ENCODE results near the gene PRKCE. TPM values are rescaled to one million over a fixed set of nuclear protein-coding genes. Genes with fewer than 3 reads are reported as not detected.

PRKCE gene
- total RNA-seq, 2 donors from 2014 or later: 7.2 to 25.4 TPM

DNA sequence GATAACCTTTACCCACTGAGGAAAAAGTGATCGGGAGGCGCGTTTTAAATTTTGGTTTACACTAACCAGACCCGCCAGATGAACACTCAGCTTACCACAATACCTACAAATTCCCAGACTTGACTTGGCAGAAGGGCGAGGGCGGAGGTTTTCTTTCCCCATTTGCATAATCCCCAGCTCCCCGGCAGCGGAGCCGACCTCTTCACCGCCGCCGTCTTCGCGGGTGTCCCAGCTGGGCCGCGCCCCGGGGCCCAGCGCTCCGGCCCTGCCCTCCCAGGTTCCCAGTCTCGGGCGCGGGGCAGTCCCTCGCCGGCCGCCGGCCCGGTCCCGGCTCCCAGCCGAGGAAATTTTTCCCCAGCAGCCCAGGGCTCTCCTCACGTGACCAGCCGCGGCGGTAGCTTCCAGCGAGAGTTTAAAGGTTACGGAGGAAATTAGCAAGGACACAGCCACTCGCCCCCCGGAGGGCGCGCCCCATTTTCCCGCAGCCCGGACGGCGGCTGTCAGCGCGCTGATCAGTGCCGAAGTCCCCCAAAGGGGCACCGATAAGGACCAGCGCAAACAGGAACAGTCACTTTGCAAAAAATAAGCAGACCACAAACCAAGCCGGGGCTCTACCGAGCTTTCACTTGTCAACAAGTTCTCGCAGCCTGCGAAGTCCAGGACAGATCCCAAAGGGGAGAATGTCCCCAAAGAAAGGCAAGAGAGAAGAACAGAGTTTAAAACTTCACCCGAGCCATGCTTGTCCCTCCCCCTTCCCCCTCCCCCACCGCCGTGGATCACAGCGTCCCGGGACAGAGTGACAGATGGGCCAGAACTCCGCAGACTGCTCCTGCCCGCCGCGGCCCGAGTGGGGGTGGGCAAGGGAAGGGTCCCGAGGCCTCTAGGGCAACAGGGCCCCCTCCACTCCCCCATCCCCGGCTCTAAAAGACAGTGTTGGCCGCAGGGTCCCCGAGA, 1.3 kb upstream of the PRKCE start:
- TF ChIP-seq CTCF (IDR thresholded peaks at IDR 0.05) (no peak), POLR2A (IDR thresholded peaks at IDR 0.05) (peak; percentile 17), POLR2AphosphoS5 (IDR thresholded peaks at IDR 0.05) (peak; percentile 26)
- 0% methylated on average over 54 of the region's 66 CpGs for WGBS
- Histone ChIP-seq H3K36me3 (no peaks in the 10 kb centered on the region), H3K9me3 (no peaks in the 10 kb centered on the region), H3K4me3 (peak overlapping the region; percentile 91 to 98), H3K27ac (peak overlapping the region; percentile 98 to 100), H3K27me3 (replicated peaks; ENCODE audit: insufficient read depth) (no peaks in the 10 kb centered on the region), H3K4me1 (replicated peaks) (peaks cover 10% of the 10 kb centered on the region)
- intact Hi-C loops (cut with DNase I): loop anchor here (2.0 to 5.0 kb wide), 2 partner anchors 52 to 129 kb away; no protein-coding TSS in a partner anchor
- peak; percentile 80 for DNase-seq (ENCODE audit: low spot score)

DNA sequence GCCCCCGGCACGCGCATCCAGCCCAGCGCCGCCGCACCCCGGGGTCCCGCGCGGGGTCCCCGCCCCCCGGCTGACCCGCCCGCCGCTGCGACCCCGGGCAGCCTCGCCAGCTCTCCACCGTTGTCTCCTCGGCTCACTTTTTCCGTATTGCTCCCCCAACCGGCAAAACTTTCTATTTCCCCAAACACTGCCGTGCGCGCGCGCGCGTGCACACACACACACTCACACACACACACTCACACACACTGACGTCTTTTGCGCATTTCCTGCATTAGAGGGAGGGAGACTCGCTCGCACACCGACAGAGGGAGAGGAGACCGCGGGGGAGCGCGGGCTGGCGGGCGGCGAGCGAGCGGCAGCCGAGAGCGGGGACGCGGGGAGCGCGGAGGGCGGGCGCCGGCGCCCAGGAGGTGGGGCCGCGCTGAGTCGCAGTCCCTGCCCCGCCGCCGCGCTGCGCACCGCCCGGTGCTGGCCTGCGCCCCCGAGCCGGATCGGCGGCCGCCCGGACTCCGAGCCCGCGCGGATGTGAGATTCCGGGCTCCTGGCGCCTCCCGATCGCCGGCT, 542 bp upstream of the PRKCE start:
- peak; percentile 95 for DNase-seq (ENCODE audit: low spot score)
- H3K4me3 ChIP-seq: peak overlapping the region; percentile 91 to 98
- 0% methylated on average over 76 of the region's 79 CpGs for WGBS
- H3K27ac ChIP-seq: peak overlapping the region; percentile 98 to 100
- no peaks in the 10 kb centered on the region for H3K27me3 ChIP-seq (replicated peaks; ENCODE audit: insufficient read depth)
- no peaks in the 10 kb centered on the region for H3K36me3 ChIP-seq
- no peaks in the 10 kb centered on the region for H3K9me3 ChIP-seq
- H3K4me1 ChIP-seq (replicated peaks): peaks cover 10% of the 10 kb centered on the region
- TF ChIP-seq CTCF (IDR thresholded peaks at IDR 0.05): peak in 3 of 4 experiments; percentile 22 to 73 (median 55)
- peak; percentile 94 for TF ChIP-seq POLR2AphosphoS5 (IDR thresholded peaks at IDR 0.05)
- TF ChIP-seq POLR2A (IDR thresholded peaks at IDR 0.05): peak; percentile 91
- intact Hi-C loops (cut with DNase I): loop anchor here (2.0 to 5.0 kb wide), 2 partner anchors 51 to 128 kb away; no protein-coding TSS in a partner anchor

DNA sequence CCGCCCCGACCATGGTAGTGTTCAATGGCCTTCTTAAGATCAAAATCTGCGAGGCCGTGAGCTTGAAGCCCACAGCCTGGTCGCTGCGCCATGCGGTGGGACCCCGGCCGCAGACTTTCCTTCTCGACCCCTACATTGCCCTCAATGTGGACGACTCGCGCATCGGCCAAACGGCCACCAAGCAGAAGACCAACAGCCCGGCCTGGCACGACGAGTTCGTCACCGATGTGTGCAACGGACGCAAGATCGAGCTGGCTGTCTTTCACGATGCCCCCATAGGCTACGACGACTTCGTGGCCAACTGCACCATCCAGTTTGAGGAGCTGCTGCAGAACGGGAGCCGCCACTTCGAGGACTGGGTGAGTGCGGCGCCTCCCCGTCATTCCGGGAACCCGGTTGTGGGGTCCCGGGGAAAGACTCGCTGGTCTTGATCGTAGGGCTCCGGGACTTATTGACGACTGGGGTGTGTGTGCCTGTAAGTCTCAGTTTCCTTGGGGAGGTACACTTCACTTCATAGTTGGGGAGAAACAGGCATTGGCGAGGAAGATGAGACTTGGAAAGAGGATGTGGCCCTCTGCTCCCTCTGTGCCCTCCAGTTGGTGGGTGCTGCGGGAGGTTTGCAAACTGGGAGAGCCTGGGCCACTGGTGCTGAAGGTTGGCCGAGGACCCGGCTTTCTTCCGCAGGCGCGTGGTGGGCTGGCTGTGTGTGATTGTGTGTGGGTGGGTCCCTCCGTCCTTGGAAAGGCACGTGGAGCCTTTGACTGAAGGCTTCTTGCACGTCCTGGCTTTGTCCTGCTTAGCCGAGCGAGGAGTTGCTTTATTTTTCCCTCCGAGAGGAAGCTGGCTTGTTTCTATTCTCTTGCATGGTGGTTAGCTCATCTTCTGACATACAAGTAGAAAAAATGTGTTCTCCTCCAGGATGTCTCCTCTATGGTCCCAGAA, 886 bp downstream of the PRKCE start:
- DNase-seq (ENCODE audit: low spot score): peak; percentile 23
- H3K4me3 ChIP-seq: peak overlapping the region; percentile 91 to 98
- peak overlapping the region; percentile 98 to 100 for H3K27ac ChIP-seq
- H3K27me3 ChIP-seq (replicated peaks; ENCODE audit: insufficient read depth): no peaks in the 10 kb centered on the region
- H3K4me1 ChIP-seq (replicated peaks): peaks cover 10% of the 10 kb centered on the region
- intact Hi-C loops (cut with DNase I): loop anchor here (5.0 kb wide), 1 partner anchor 50 kb away; no protein-coding TSS in a partner anchor
- H3K36me3 ChIP-seq: no peaks in the 10 kb centered on the region
- TF ChIP-seq POLR2AphosphoS5 (IDR thresholded peaks at IDR 0.05) (no peak), CTCF (IDR thresholded peaks at IDR 0.05) (no peak), POLR2A (IDR thresholded peaks at IDR 0.05) (no peak)
- H3K9me3 ChIP-seq: no peaks in the 10 kb centered on the region
- WGBS: 1% methylated on average over 53 of the region's 53 CpGs

DNA sequence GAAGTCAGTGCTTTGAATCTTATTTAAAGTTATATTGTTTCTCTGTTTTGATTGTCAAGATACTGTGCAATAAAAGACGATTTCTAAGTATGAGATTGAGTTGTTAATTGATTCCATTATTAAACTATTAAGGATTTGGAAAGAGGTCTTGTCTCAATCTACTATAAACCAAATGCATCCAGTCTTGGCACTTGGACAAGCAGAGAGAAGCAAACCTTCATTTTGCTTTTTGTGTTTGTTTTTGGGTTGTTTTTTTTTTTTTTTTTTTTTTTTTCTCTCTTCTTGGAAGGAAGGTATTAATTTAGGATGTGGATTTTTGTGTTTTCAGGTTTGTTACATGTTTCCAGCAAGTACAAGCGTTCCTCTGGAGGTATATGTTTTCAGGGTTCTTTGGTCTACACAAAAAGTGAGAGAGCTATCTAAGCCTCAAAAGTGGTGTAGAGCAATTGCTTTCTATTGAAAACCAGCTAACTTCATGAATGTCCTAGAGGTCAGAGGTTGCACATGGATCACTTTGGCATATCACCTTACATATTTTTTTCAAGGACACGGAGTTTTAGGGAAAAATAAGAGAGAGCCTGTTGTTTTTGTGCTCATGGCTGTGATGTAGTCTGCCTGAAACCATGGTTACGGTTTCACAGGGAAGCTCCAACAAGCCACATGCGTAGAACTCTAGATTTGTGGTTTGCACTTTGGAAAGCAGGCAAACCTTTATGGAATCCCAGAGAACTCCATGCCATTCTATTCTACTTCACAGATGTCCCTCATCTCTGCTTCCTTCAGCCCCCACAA, 1.8 kb downstream of the PRKCE start:
- intact Hi-C loops (cut with DNase I): loop anchor here (5.0 kb wide), 1 partner anchor 49 kb away; no protein-coding TSS in a partner anchor
- H3K36me3 ChIP-seq: no peaks in the 10 kb centered on the region
- 71% methylated on average over 5 of the region's 5 CpGs for WGBS
- no peak for TF ChIP-seq CTCF (IDR thresholded peaks at IDR 0.05)
- no peak for TF ChIP-seq POLR2AphosphoS5 (IDR thresholded peaks at IDR 0.05)
- TF ChIP-seq POLR2A (IDR thresholded peaks at IDR 0.05): no peak
- DNase-seq (ENCODE audit: low spot score): no peak
- H3K9me3 ChIP-seq: no peaks in the 10 kb centered on the region
- H3K4me1 ChIP-seq (replicated peaks): peaks cover 10% of the 10 kb centered on the region
- H3K4me3 ChIP-seq: peak overlapping the region in 1 of 2 donors; percentile 98
- no peak overlapping the region for H3K27ac ChIP-seq
- no peaks in the 10 kb centered on the region for H3K27me3 ChIP-seq (replicated peaks; ENCODE audit: insufficient read depth)
